ENCODE measurements around the gene DEF6.
"Not testable (repeated sequence)": the region's sequence is repeated elsewhere in the genome, so short reads cannot be mapped to it uniquely, and the experiment has no call there.

DEF6 gene

GRCh38 chr6:35311390-35312075 lies 13.9 kb downstream of the DEF6 start:
- no peak for DNase-seq

GRCh38 chr6:35312076-35312800 lies 14.6 kb downstream of the DEF6 start:
- DNase-seq: no peak

GRCh38 chr6:35312807-35313206 lies 15.2 kb downstream of the DEF6 start:
- DNase-seq: no peak

GRCh38 chr6:35317483-35318195 lies 20.0 kb downstream of the DEF6 start:
- DNase-seq: peak; percentile 45 to 62

GRCh38 chr6:35318196-35319171 lies 20.9 kb downstream of the DEF6 start:
- peak; percentile 68 to 85 for DNase-seq

- no peak for DNase-seq
These were observed 21.9 kb downstream of the DEF6 start for GRCh38 chr6:35319346-35320030.

- DNase-seq: no peak
These were observed 22.4 kb downstream of the DEF6 start for GRCh38 chr6:35320031-35320410.

GRCh38 chr6:35321091-35321490 lies 23.5 kb downstream of the DEF6 start:
- no peak for DNase-seq

- DNase-seq: peak in 1 of 2 experiments; percentile 61
These were observed 29.9 kb downstream of the DEF6 start for GRCh38 chr6:35327349-35328027.

- DNase-seq: peak in 1 of 2 experiments; percentile 8
These were observed 30.6 kb downstream of the DEF6 start for GRCh38 chr6:35328108-35328723.

- not testable (repeated sequence) for DNase-seq
These were observed 31.3 kb downstream of the DEF6 start for GRCh38 chr6:35328965-35329364.

GRCh38 chr6:35330541-35331119 lies 33.0 kb downstream of the DEF6 start:
- no peak for DNase-seq

- peak in 1 of 2 experiments; percentile 39 for DNase-seq
These were observed 34.7 kb downstream of the DEF6 start for GRCh38 chr6:35332074-35332887.

- no peak for DNase-seq
These were observed 43.9 kb downstream of the DEF6 start for GRCh38 chr6:35341557-35341956.

- DNase-seq: peak; percentile 87 to 94
These were observed 44.9 kb downstream of the DEF6 start, which contains the start of gene PPARD for GRCh38 chr6:35342258-35343091. TSS of gene PPARD (plus strand) at chr6:35342558. CDS start at chr6:35411088, 68,530 bp downstream.

GRCh38 chr6:35343092-35343834 lies 45.6 kb downstream of the DEF6 start:
- DNase-seq: no peak

GRCh38 chr6:35343835-35344550 lies 46.4 kb downstream of the DEF6 start:
- no peak for DNase-seq
